COLO668 (cell line): ENCODE measurements around the gene TMEM52.
"Not testable (repeated sequence)": the region's sequence is repeated elsewhere in the genome, so short reads cannot be mapped to it uniquely, and the experiment has no call there.

Source experiments
- DNase-seq: peaks from one replicate; lab custom pipeline; 2025; ENCODE audit not compliant: unreplicated experiment; lab: John Stamatoyannopoulos, UW

TMEM52 gene

GRCh38 chr1:1947493-1947892 lies 28.4 kb upstream of the TMEM52 start:
- DNase-seq: peak; percentile 78

- no peak for DNase-seq
These were observed 27.5 kb upstream of the TMEM52 start for GRCh38 chr1:1946540-1946939.

- no peak for DNase-seq
These were observed 26.8 kb upstream of the TMEM52 start for GRCh38 chr1:1945782-1946393.

- peak; percentile 76 for DNase-seq
These were observed 24.9 kb upstream of the TMEM52 start for GRCh38 chr1:1943834-1944570.

- peak; percentile 70 for DNase-seq
These were observed 23.9 kb upstream of the TMEM52 start for GRCh38 chr1:1942753-1943656.

- DNase-seq: no peak
These were observed 23.0 kb upstream of the TMEM52 start for GRCh38 chr1:1941868-1942752.

- DNase-seq: no peak
These were observed 22.2 kb upstream of the TMEM52 start for GRCh38 chr1:1941211-1941841.

- DNase-seq: no peak
These were observed 21.0 kb upstream of the TMEM52 start for GRCh38 chr1:1940123-1940425.

GRCh38 chr1:1939296-1940122 lies 20.4 kb upstream of the TMEM52 start:
- DNase-seq: no peak

- DNase-seq: no peak
These were observed 19.7 kb upstream of the TMEM52 start for GRCh38 chr1:1938613-1939295.

GRCh38 chr1:1938276-1938573 lies 19.1 kb upstream of the TMEM52 start:
- DNase-seq: no peak

GRCh38 chr1:1937549-1938275 lies 18.6 kb upstream of the TMEM52 start:
- DNase-seq: no peak

GRCh38 chr1:1937061-1937460 lies 18.0 kb upstream of the TMEM52 start:
- no peak for DNase-seq

GRCh38 chr1:1934848-1935247 lies 15.8 kb upstream of the TMEM52 start:
- DNase-seq: not testable (repeated sequence)

GRCh38 chr1:1929639-1930545 lies 10.8 kb upstream of the TMEM52 start:
- DNase-seq: no peak

- no peak for DNase-seq
These were observed 10.1 kb upstream of the TMEM52 start for GRCh38 chr1:1929102-1929638.
